A549 (cell line): ENCODE results near the gene UBB.

Source experiments
- BCL3 ChIP-seq: fragments of >200 bp; sonication (Bioruptor Twin); formaldehyde crosslinking; IDR thresholded peaks from 3 replicates; pipeline ENCODE4 v1.6.1; 2016
- CHD2 ChIP-seq: fragments of 150-350 bp; IDR thresholded peaks from 2 replicates; pipeline ENCODE4 v1.6.1; 2014; ENCODE audit warnings: low read length; ENCODE audit not compliant: partially characterized antibody
- CTCF ChIP-seq: fragments of >200 bp; sonication (Bioruptor Twin); formaldehyde crosslinking; IDR thresholded peaks from 3 replicates; pipeline ENCODE4 v1.5.1; 2016
- JUN ChIP-seq, 2 experiments: fragments of >200 bp; sonication (Bioruptor Twin); formaldehyde crosslinking; IDR thresholded peaks; 2 replicates in 1 of 2; 3 replicates in 1 of 2; pipeline ENCODE4 v1.6.1; 2016 to 2017
- POLR2A ChIP-seq: IDR thresholded peaks from 2 replicates; pipeline ENCODE4 v1.6.1; 2012; ENCODE audit warnings: mild to moderate bottlenecking, low read length
- RAD21 ChIP-seq, 2 experiments: fragments of >200 bp in 1 of 2; sonication (Bioruptor Twin) in 1 of 2; formaldehyde crosslinking in 1 of 2; IDR thresholded peaks in 1 of 2; conservative IDR thresholded peaks in 1 of 2; 2 replicates in 1 of 2; 3 replicates in 1 of 2; pipeline ENCODE4 v1.6.1; 2012 to 2018; ENCODE audit warnings: inconsistent platforms in 1 of 2

- TF ChIP-seq JUN (IDR thresholded peaks at IDR 0.05) (no peak), CHD2 (no peak), POLR2A (no peak), CTCF (no peak), BCL3 (no peak), RAD21 (conservative IDR thresholded peaks at IDR 0.05 in 1 of 2, IDR thresholded peaks at IDR 0.05 in 1 of 2) (no peak)
Measured at GRCh38 chr17:16345565-16345964, 35.3 kb upstream of the UBB start.
